Stimulated activated CD8-positive, alpha-beta memory T cell treated with anti-CD3 and anti-CD28 coated beads, Interleukin-12 subunit alpha, Interleukin-12 subunit beta, amount 100 ng/mL, for 1 hour (primary cell): ENCODE measurements around the gene YPEL3.
A peak's percentile ranks its signal among the peaks of the same experiment; 100 is the strongest.
"Not testable (repeated sequence)": the region's sequence is repeated elsewhere in the genome, so short reads cannot be mapped to it uniquely, and the experiment has no call there.

Source experiments
- DNase-seq: peaks from one replicate; pipeline ENCODE4 v3.0.0-alpha.2; 2020; ENCODE audit warnings: low read depth

The YPEL3 gene

GRCh38 chr16:30096105-30096861 lies at the start of gene YPEL3:
YPEL3 (minus strand) TSS chr16:30096213; CDS start chr16:30095482, 731 bp downstream.
- peak; percentile 79 for DNase-seq

GRCh38 chr16:30145657-30146056 lies 49.6 kb upstream of the YPEL3 start:
- DNase-seq, result no peak

- DNase-seq, result no peak
These were observed 48.9 kb upstream of the YPEL3 start for GRCh38 chr16:30144917-30145316.

GRCh38 chr16:30144017-30144416 lies 48.0 kb upstream of the YPEL3 start:
- DNase-seq, result no peak

GRCh38 chr16:30143347-30143702 lies 47.3 kb upstream of the YPEL3 start:
- no peak for DNase-seq

- DNase-seq, result no peak
These were observed 46.8 kb upstream of the YPEL3 start for GRCh38 chr16:30142672-30143346.

- no peak for DNase-seq
These were observed 45.7 kb upstream of the YPEL3 start for GRCh38 chr16:30141750-30142149.

GRCh38 chr16:30139583-30140481 lies 43.8 kb upstream of the YPEL3 start:
- no peak for DNase-seq

- no peak for DNase-seq
These were observed 41.9 kb upstream of the YPEL3 start for GRCh38 chr16:30137897-30138296.

GRCh38 chr16:30136971-30137605 lies 41.1 kb upstream of the YPEL3 start:
- no peak for DNase-seq

- DNase-seq, result no peak
These were observed 36.6 kb upstream of the YPEL3 start for GRCh38 chr16:30132591-30132990.

GRCh38 chr16:30131869-30132475 lies 36.0 kb upstream of the YPEL3 start:
- DNase-seq, result no peak

GRCh38 chr16:30127993-30128392 lies 32.0 kb upstream of the YPEL3 start:
- no peak for DNase-seq

GRCh38 chr16:30125690-30126089 lies 29.7 kb upstream of the YPEL3 start:
- DNase-seq, result not testable (repeated sequence)

GRCh38 chr16:30124985-30125379 lies 29.0 kb upstream of the YPEL3 start:
- no peak for DNase-seq

- DNase-seq, result no peak
These were observed 26.7 kb upstream of the YPEL3 start for GRCh38 chr16:30122604-30123160.

- no peak for DNase-seq
These were observed 25.9 kb upstream of the YPEL3 start for GRCh38 chr16:30121741-30122571.

GRCh38 chr16:30120340-30121105 lies 24.5 kb upstream of the YPEL3 start:
- DNase-seq, result no peak

- no peak for DNase-seq
These were observed 23.4 kb upstream of the YPEL3 start for GRCh38 chr16:30119428-30119827.

- DNase-seq, result no peak
These were observed 21.8 kb upstream of the YPEL3 start for GRCh38 chr16:30117768-30118167.
